ENCODE data around the gene PJA2.

PJA2 gene

DNA sequence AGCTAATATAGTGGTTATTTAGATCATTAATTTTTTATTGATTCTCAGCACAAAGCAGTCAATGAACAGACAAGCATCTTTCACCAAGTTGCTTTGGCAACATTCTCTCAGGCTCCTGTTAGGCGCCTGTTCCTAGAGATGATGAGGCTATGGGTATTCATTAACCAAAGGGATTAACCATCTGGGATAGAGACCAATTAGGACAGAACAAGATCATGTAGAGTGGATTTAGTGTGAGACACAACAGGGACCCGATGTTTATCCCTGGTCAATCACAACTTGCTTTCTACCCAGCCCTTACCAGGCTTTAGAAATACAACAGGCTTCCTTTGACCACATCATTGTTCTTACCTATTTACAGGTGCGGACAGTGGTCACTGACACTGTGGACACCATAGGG lies 82.2 kb downstream of the PJA2 start:
- Histone ChIP-seq H3K9ac (ENCODE audit: low read length) (no peak overlapping the region), H3K4me3 (ENCODE audit: low read length) (no peak overlapping the region), H3K27me3 (replicated peaks; ENCODE audit: insufficient read depth, low read length) (no peaks in the 10 kb centered on the region), H3K4me1 (ENCODE audit: low read length) (no peaks in the 10 kb centered on the region), H4K20me1 (ENCODE audit: insufficient read depth, low read length) (no peaks in the 10 kb centered on the region), H3K4me2 (ENCODE audit: low read depth, low read length) (no peak overlapping the region), H2AFZ (ENCODE audit: low read length) (no peak overlapping the region), H3K79me2 (ENCODE audit: low read length) (no peaks in the 10 kb centered on the region), H3F3A (ENCODE audit: insufficient read depth, low read length) (no peaks in the 10 kb centered on the region), H3K36me3 (replicated peaks; ENCODE audit: insufficient read depth, low read length) (no peaks in the 10 kb centered on the region), H3K9me2 (replicated peaks; ENCODE audit: insufficient read depth, low read length) (no peaks in the 10 kb centered on the region), H3K9me3 (replicated peaks; ENCODE audit: insufficient read depth, low read length) (no peaks in the 10 kb centered on the region), H3K27ac (ENCODE audit: low read length) (no peak overlapping the region)
- DNase-seq, result no peak
- TF ChIP-seq EZH2phosphoT487 (IDR thresholded peaks at IDR 0.05; ENCODE audit: low read length), result no peak
- TF ChIP-seq EZH2 (optimal IDR thresholded peaks at IDR 0.05; ENCODE audit: low read depth, low read length), result no peak
- TF ChIP-seq, protein P1, sequence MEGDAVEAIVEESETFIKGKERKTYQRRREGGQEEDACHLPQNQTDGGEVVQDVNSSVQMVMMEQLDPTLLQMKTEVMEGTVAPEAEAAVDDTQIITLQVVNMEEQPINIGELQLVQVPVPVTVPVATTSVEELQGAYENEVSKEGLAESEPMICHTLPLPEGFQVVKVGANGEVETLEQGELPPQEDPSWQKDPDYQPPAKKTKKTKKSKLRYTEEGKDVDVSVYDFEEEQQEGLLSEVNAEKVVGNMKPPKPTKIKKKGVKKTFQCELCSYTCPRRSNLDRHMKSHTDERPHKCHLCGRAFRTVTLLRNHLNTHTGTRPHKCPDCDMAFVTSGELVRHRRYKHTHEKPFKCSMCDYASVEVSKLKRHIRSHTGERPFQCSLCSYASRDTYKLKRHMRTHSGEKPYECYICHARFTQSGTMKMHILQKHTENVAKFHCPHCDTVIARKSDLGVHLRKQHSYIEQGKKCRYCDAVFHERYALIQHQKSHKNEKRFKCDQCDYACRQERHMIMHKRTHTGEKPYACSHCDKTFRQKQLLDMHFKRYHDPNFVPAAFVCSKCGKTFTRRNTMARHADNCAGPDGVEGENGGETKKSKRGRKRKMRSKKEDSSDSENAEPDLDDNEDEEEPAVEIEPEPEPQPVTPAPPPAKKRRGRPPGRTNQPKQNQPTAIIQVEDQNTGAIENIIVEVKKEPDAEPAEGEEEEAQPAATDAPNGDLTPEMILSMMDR (IDR thresholded peaks at IDR 0.05; ENCODE audit: low read length), result no peak

DNA sequence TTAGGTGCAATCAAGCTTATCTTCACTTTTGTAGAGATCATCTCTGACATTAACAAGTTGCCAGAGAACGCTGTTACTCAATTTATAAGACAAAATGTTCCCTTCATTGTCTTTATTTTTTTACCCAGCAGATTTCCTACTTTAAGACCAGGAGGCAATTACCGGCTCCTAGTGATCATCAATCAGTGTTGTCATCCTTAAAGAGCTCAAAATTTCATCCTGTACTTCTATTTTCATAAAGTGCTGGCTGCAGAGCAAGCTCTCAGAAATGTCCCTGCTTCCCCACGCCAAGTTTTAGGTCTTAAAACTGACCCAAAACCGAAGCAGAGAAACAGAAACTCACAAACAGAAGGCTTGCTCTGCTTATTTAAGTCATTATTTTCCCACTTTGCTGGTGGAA lies 82.9 kb downstream of the PJA2 start:
- Histone ChIP-seq H3K27me3 (replicated peaks; ENCODE audit: insufficient read depth, low read length) (no peaks in the 10 kb centered on the region), H3K9me3 (replicated peaks; ENCODE audit: insufficient read depth, low read length) (no peaks in the 10 kb centered on the region)
- TF ChIP-seq EZH2phosphoT487 (IDR thresholded peaks at IDR 0.05; ENCODE audit: low read length), result no peak
- TF ChIP-seq EZH2 (optimal IDR thresholded peaks at IDR 0.05; ENCODE audit: low read depth, low read length), result no peak
- TF ChIP-seq, protein P1 (IDR thresholded peaks at IDR 0.05; ENCODE audit: low read length), result no peak

DNA sequence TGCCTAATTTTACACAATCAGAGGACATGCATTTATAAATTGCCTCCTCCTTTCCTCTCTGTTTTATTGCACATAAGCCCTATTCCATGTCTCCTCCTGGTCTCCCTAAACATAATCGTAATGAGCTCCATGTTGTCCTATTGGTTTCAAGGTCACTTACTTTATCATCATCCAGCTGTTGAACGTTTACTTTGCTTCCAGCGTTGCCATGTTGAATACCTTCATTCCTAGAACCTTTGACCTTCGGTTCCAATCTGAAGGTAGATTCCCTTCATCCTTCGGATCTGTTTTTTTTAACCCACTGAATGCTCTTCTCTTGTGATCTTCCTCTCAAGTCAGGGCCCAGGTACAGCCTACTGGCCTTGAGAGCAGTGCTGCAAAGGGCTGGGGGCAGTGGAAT lies 84.3 kb downstream of the PJA2 start:
- no peaks in the 10 kb centered on the region for H3K9me3 ChIP-seq (replicated peaks; ENCODE audit: insufficient read depth, low read length)
- no peak overlapping the region for H3K9ac ChIP-seq (ENCODE audit: low read length)
- DNase-seq, result no peak
- no peak for TF ChIP-seq EZH2 (optimal IDR thresholded peaks at IDR 0.05; ENCODE audit: low read depth, low read length)
- TF ChIP-seq EZH2phosphoT487 (IDR thresholded peaks at IDR 0.05; ENCODE audit: low read length), result no peak
- TF ChIP-seq, protein P1 (IDR thresholded peaks at IDR 0.05; ENCODE audit: low read length), result no peak
- H3K27ac ChIP-seq (ENCODE audit: low read length), result no peak overlapping the region
- no peak overlapping the region for H3K4me3 ChIP-seq (ENCODE audit: low read length)
- no peaks in the 10 kb centered on the region for H3K79me2 ChIP-seq (ENCODE audit: low read length)
- no peaks in the 10 kb centered on the region for H3F3A ChIP-seq (ENCODE audit: insufficient read depth, low read length)
- no peaks in the 10 kb centered on the region for H3K9me2 ChIP-seq (replicated peaks; ENCODE audit: insufficient read depth, low read length)
- H4K20me1 ChIP-seq (ENCODE audit: insufficient read depth, low read length), result no peaks in the 10 kb centered on the region
- no peaks in the 10 kb centered on the region for H3K27me3 ChIP-seq (replicated peaks; ENCODE audit: insufficient read depth, low read length)
- no peak overlapping the region for H3K4me2 ChIP-seq (ENCODE audit: low read depth, low read length)
- H2AFZ ChIP-seq (ENCODE audit: low read length), result no peak overlapping the region
- H3K36me3 ChIP-seq (replicated peaks; ENCODE audit: insufficient read depth, low read length), result no peaks in the 10 kb centered on the region
- H3K4me1 ChIP-seq (ENCODE audit: low read length), result no peaks in the 10 kb centered on the region

More for the DNA sequence above, 82.9 kb downstream of the PJA2 start:
- Histone ChIP-seq H3K9ac (ENCODE audit: low read length) (no peak overlapping the region), H3K4me1 (ENCODE audit: low read length) (no peaks in the 10 kb centered on the region), H3K4me3 (ENCODE audit: low read length) (no peak overlapping the region), H3K4me2 (ENCODE audit: low read depth, low read length) (no peak overlapping the region), H2AFZ (ENCODE audit: low read length) (no peak overlapping the region), H3K36me3 (replicated peaks; ENCODE audit: insufficient read depth, low read length) (no peaks in the 10 kb centered on the region), H3F3A (ENCODE audit: insufficient read depth, low read length) (no peaks in the 10 kb centered on the region), H4K20me1 (ENCODE audit: insufficient read depth, low read length) (no peaks in the 10 kb centered on the region), H3K27ac (ENCODE audit: low read length) (no peak overlapping the region), H3K79me2 (ENCODE audit: low read length) (no peaks in the 10 kb centered on the region), H3K9me2 (replicated peaks; ENCODE audit: insufficient read depth, low read length) (no peaks in the 10 kb centered on the region)
- DNase-seq, result no peak

Data from MM.1S (cell line).